Thymus (tissue), 11 donors: ENCODE results near the gene RAB6B. TPM values are rescaled to one million over a fixed set of nuclear protein-coding genes. Genes with fewer than 3 reads are reported as not detected.

Source experiments
- DNase-seq, 9 donors: peaks; one replicate each; pipeline ENCODE4 v3.0.0-alpha.2; 2013; ENCODE audit warnings: low spot score in 9 of 9, low read depth in 6 of 9, missing footprints in 1 of 9
- H3K27ac ChIP-seq, 2 donors: one replicate each; pipeline ENCODE4 v1.5.1; 2013; ENCODE audit warnings: control low read depth in 1 of 2, low read depth in 1 of 2, low read length in 1 of 2, mild to moderate bottlenecking in 1 of 2, moderate library complexity in 1 of 2
- H3K27me3 ChIP-seq, 2 donors: one replicate each; pipeline ENCODE4 v1.5.1; 2013; ENCODE audit warnings: low read length in 1 of 2; ENCODE audit not compliant: control insufficient read depth in 2 of 2, insufficient read depth in 1 of 2
- H3K36me3 ChIP-seq, 2 donors: one replicate each; pipeline ENCODE4 v1.5.1; 2013; ENCODE audit warnings: low read length in 1 of 2, mild to moderate bottlenecking in 1 of 2, moderate library complexity in 1 of 2; ENCODE audit not compliant: control insufficient read depth in 2 of 2, insufficient read depth in 2 of 2
- H3K4me1 ChIP-seq, 2 donors: one replicate each; pipeline ENCODE4 v1.5.1; 2013; ENCODE audit warnings: low read length in 2 of 2; ENCODE audit not compliant: control insufficient read depth in 2 of 2, insufficient read depth in 2 of 2
- H3K4me3 ChIP-seq, 2 donors: one replicate each; pipeline ENCODE4 v1.5.1; 2013; ENCODE audit warnings: low read length in 2 of 2, control low read depth in 1 of 2, mild to moderate bottlenecking in 1 of 2
- H3K9me3 ChIP-seq, 2 donors: one replicate each; pipeline ENCODE4 v1.5.1; 2013; ENCODE audit warnings: low read length in 1 of 2, mild to moderate bottlenecking in 1 of 2; ENCODE audit not compliant: control insufficient read depth in 2 of 2, insufficient read depth in 1 of 2
- WGBS: extraction: QIAGEN DNeasy Blood & Tissue Kit; methylation state at CpG from one replicate; pipeline ENCODE4 v1.1.7; 2013; 5-methylcytosine and 5-hydroxymethylcytosine counted together
- polyA plus RNA-seq: library from polyadenylated mRNA; stranded (reverse); fragments of 200-250 nt; gene quantifications from one replicate; pipeline ENCODE4 v1.2.3, GENCODE V29; 2013
- total RNA-seq: library from RNA; stranded (reverse); fragments of 120-200 nt; gene quantifications from one replicate; pipeline ENCODE4 v1.2.4, GENCODE V29; 2013
- donor health status: healthy.

Gene RAB6B
- total and polyA plus RNA-seq, 2 donors = 0.24 to 2.1 TPM

DNA sequence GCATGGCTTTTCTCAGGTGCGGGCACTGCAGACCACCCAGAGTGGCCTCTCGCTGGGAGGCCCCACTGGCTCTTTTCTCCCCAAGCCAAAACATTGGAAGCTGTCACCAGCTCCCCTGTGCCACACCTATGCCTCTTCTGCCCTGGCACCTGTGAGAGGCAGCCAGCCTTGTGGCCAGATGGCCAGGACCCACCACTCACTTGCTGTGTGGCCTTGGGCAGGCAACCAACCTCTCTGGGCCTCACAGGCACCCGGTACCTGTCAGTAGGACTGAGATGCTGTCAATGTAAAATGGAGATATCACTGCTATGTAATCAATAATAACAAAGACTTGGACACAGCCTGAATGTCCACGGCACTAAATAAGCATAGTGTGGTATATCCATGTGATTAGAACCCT, 53.5 kb downstream of the RAB6B start:
- Histone ChIP-seq H3K36me3 (no peaks in the 10 kb centered on the region), H3K27ac (no peak overlapping the region), H3K27me3 (no peaks in the 10 kb centered on the region), H3K4me3 (no peak overlapping the region), H3K4me1 (no peaks in the 10 kb centered on the region), H3K9me3 (no peaks in the 10 kb centered on the region)
- DNase-seq = no peak
- WGBS = 97% methylated on average over 4 of the region's 4 CpGs

GRCh38 chr3:133841196-133841595, 54.5 kb downstream of the RAB6B start:
- WGBS = 98% methylated on average over 8 of the region's 8 CpGs

GRCh38 chr3:133840767-133841166, 54.9 kb downstream of the RAB6B start:
- no peak for DNase-seq
- Histone ChIP-seq H3K4me3 (no peak overlapping the region), H3K27ac (no peak overlapping the region), H3K36me3 (no peaks in the 10 kb centered on the region), H3K4me1 (no peaks in the 10 kb centered on the region), H3K27me3 (no peaks in the 10 kb centered on the region), H3K9me3 (no peaks in the 10 kb centered on the region)
- WGBS = 93% methylated on average over 6 of the region's 6 CpGs

More at GRCh38 chr3:133841196-133841595, 54.5 kb downstream of the RAB6B start:
- Histone ChIP-seq H3K4me1 (no peaks in the 10 kb centered on the region), H3K36me3 (no peaks in the 10 kb centered on the region), H3K4me3 (no peak overlapping the region), H3K27me3 (no peaks in the 10 kb centered on the region), H3K9me3 (no peaks in the 10 kb centered on the region), H3K27ac (no peak overlapping the region)
- DNase-seq = no peak

- Histone ChIP-seq H3K4me3 (no peak overlapping the region), H3K36me3 (no peaks in the 10 kb centered on the region), H3K4me1 (no peaks in the 10 kb centered on the region), H3K27ac (no peak overlapping the region), H3K27me3 (no peaks in the 10 kb centered on the region), H3K9me3 (no peaks in the 10 kb centered on the region)
- DNase-seq = no peak
- WGBS = 96% methylated on average over 9 of the region's 9 CpGs
Measured at GRCh38 chr3:133840055-133840737, 55.5 kb downstream of the RAB6B start.

- no peak overlapping the region for H3K4me3 ChIP-seq
- H3K4me1 ChIP-seq = no peaks in the 10 kb centered on the region
- H3K27me3 ChIP-seq = no peaks in the 10 kb centered on the region
- DNase-seq = no peak
- no peaks in the 10 kb centered on the region for H3K9me3 ChIP-seq
- 96% methylated on average over 12 of the region's 12 CpGs for WGBS
- H3K27ac ChIP-seq = no peak overlapping the region
- no peaks in the 10 kb centered on the region for H3K36me3 ChIP-seq
Measured at GRCh38 chr3:133838916-133839800, 56.5 kb downstream of the RAB6B start.

DNA sequence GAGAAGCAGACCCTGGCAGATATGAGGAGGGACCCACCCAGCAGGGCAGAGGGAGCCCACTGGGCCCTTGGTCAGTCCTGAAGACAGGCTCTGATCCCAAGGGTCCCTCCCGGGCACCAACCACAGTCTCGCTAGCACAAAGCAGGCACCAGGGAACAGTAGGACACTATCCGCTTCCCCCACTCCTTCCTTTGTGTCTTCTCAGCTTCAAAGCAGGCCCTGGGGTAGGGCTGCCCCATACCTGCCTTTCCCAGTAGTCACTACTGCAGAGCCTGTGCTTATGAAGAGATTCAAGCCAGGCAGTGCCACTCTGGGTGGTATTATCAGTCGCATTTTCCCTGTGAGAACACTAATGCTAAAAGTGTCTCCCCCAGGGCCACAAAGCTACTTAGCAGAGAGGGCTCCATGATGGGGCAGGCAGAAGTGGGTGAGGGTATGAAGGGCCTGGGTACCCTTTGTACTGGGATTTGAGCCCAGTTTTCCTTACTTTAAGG, 57.3 kb downstream of the RAB6B start:
- Histone ChIP-seq H3K36me3 (no peaks in the 10 kb centered on the region), H3K9me3 (no peaks in the 10 kb centered on the region), H3K4me1 (no peaks in the 10 kb centered on the region), H3K27ac (no peak overlapping the region), H3K27me3 (no peaks in the 10 kb centered on the region), H3K4me3 (no peak overlapping the region)
- no peak for DNase-seq
- WGBS = 97% methylated on average over 4 of the region's 4 CpGs

- no peaks in the 10 kb centered on the region for H3K27me3 ChIP-seq
- no peak for DNase-seq
- 97% methylated on average over 22 of the region's 22 CpGs for WGBS
- H3K4me3 ChIP-seq = no peak overlapping the region
- H3K27ac ChIP-seq = no peak overlapping the region
- H3K9me3 ChIP-seq = no peaks in the 10 kb centered on the region
- H3K36me3 ChIP-seq = no peaks in the 10 kb centered on the region
- H3K4me1 ChIP-seq = no peaks in the 10 kb centered on the region
Measured at GRCh38 chr3:133837487-133838295, 58.0 kb downstream of the RAB6B start.

GRCh38 chr3:133836497-133837158, 59.1 kb downstream of the RAB6B start:
- Histone ChIP-seq H3K27me3 (no peaks in the 10 kb centered on the region), H3K9me3 (no peaks in the 10 kb centered on the region), H3K27ac (no peak overlapping the region), H3K4me1 (no peaks in the 10 kb centered on the region), H3K4me3 (no peak overlapping the region), H3K36me3 (no peaks in the 10 kb centered on the region)
- no peak for DNase-seq
- 94% methylated on average over 6 of the region's 6 CpGs for WGBS
